Stimulated activated CD8-positive, alpha-beta memory T cell treated with anti-CD3 and anti-CD28 coated beads, Interleukin-2, amount 100 ng/mL, for 1 hour (primary cell): Measurements from ENCODE around the gene MTM1.

ENCODE experiments used
- DNase-seq, 2 donors: peaks; one replicate each; pipeline ENCODE4 v3.0.0-alpha.2; 2020; ENCODE audit warnings: low read depth in 2 of 2

MTM1 gene

GRCh38 chrX:150602743-150603142 lies 34.3 kb downstream of the MTM1 start:
- no peak for DNase-seq

GRCh38 chrX:150605603-150606002 lies 37.2 kb downstream of the MTM1 start:
- no peak for DNase-seq

- DNase-seq, result no peak
Measured at GRCh38 chrX:150607201-150607600, 38.8 kb downstream of the MTM1 start.

GRCh38 chrX:150610043-150610442 lies 41.6 kb downstream of the MTM1 start:
- DNase-seq, result no peak

- DNase-seq, result no peak
Measured at GRCh38 chrX:150610446-150610845, 42.0 kb downstream of the MTM1 start.

DNA sequence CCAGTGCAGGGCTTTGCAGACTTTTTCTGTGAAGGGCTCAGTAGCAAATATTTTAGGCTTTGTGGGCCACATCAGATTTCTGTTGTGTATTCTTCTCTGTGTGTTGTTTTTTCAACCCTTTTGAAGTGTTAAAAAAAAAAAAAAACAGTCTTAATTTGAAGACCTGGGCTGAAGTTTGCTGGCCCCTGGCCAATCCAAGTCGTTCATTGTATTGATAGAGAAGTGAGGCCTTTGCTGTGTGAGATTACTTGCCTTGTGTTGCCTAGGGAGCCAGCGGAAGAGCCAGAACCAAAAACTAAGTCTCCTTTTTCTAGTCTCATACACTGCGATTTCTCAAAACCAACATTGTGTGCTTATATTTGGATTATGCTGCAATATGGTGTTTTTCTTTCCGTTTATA lies 46.9 kb downstream of the MTM1 start:
- no peak for DNase-seq

DNA sequence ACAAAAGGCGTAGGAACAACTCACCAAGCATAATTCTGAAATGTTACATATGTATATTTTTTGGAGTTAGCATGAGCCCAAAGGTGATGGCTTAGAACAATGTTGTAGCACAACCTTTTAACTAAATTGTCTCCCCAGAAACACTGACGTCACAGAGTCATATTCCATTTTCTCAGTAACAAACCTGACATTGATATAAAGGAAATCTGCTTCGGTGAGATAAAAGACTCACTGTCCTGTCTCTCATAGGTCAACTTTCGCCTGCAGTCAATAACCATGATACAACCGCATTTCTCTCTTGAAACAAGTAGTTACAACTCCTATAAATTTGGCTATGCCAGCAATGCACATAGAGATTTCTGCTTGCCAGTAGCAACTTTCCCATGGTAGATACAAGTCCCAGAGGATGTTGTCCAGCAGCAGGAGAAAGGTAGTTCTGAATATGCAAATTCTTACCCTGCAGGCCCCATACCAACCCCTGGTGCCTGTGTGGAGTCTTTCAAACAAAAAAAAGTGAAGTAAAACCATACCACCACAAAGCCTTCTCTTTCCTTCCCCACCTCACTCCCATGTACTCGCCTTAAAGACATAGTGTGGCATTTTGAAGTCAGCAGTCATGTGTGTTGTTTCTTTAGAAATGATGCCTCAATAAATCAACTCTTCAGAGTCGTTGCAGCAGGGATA lies 47.9 kb downstream of the MTM1 start:
- DNase-seq, result no peak

DNA sequence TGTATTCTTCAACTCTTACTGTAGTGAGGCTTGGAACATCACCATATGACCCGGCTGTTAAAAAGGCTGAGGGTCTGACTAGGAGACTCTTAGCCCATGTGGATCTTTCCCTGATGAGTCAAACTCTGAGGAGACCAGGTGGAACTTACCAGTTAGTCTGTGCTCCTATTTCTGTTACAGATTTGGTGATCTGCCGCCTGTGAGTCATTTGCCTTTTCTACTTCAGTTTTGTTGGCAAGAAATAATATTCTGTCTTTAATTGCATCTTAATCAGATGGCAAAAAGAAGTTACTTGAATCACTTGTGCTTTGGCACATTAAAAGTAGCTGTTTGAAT lies 48.4 kb downstream of the MTM1 start:
- no peak for DNase-seq

GRCh38 chrX:150621652-150622051 lies 53.2 kb downstream of the MTM1 start:
- no peak for DNase-seq

DNA sequence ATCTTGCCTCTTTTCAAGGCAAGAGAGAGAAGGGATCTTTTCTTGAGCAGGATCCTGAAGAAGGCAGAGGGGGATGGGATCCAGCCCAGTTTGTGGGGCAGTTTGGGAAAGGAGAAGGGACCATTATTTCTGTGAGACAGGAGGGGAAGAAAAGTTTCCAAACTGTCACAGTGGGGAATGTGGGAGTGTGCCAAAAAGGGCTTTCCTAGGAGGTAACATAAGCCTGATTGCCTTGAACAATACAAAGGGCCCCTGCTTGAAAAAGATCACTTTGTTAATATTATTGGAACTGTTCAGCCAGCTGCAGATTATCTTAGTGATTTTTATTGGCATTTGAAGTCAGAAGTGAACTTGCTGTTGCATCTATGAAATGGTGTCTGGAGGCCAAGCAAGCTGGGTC lies 55.2 kb downstream of the MTM1 start:
- no peak for DNase-seq

DNA sequence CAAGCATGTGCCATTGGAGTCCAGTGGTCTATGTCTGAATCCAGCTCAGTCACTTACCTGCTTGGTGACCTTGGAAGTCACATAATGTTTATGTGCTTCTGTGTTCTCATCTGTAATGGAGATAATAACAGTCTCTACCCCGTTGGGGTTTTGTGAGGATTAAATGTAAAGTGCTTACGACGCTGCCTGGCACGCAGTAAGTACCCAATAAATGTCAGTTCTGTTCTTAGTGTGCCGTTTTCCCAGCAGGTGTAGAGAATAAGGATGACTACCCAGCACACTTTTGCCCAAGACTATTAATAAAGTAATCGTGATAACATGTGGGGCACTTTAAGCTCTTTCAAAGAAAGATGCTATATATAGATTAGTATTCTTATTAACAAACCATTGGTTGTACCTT lies 56.7 kb downstream of the MTM1 start:
- no peak for DNase-seq

GRCh38 chrX:150625875-150626274 lies 57.5 kb downstream of the MTM1 start:
- no peak for DNase-seq

GRCh38 chrX:150627957-150628356 lies 59.5 kb downstream of the MTM1 start:
- no peak for DNase-seq

GRCh38 chrX:150635952-150636351 lies 67.5 kb downstream of the MTM1 start:
- DNase-seq, result no peak

- DNase-seq, result no peak
Measured at GRCh38 chrX:150642423-150642822, 74.0 kb downstream of the MTM1 start.

DNA sequence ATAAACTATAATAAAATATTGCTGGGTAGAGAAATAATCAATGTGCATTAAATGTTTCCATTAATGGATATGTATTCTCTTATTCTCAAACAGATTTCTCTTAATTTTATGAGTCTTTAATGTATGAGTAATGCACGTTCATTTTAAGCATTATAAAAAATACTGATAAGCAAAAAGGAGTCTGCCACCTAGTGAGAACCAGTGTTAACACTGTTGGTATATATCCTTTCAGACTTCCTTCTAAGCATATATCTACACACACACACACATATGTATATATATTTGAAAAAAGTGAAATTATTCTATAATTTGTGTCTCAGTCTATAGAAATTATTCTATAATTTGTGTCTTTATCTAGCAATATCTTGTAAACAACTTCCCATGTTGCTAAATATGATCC lies 74.8 kb downstream of the MTM1 start:
- no peak for DNase-seq

- no peak for DNase-seq
Measured at GRCh38 chrX:150643958-150644357, 75.5 kb downstream of the MTM1 start.

- no peak for DNase-seq
Measured at GRCh38 chrX:150644422-150644821, 76.0 kb downstream of the MTM1 start.

DNA sequence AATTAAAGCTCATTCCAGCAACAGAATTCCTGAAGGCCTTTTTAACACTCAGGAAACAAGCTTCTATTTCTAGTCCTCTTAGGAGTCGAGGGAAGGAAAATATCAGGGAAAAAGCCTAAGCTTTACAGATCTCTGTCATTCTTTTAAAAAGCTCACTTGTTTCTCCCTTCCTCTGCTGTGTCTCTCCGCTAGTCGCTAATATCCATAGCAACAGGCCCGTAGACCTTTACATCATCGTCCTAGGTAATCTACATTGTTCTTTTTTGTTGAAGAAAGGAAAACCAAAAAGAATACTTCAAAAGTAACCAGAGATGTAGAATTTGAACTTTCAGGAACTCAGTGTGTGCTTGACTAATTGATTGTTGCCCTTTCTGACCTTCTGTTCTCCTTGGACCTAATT lies 78.9 kb downstream of the MTM1 start:
- DNase-seq, result no peak

DNA sequence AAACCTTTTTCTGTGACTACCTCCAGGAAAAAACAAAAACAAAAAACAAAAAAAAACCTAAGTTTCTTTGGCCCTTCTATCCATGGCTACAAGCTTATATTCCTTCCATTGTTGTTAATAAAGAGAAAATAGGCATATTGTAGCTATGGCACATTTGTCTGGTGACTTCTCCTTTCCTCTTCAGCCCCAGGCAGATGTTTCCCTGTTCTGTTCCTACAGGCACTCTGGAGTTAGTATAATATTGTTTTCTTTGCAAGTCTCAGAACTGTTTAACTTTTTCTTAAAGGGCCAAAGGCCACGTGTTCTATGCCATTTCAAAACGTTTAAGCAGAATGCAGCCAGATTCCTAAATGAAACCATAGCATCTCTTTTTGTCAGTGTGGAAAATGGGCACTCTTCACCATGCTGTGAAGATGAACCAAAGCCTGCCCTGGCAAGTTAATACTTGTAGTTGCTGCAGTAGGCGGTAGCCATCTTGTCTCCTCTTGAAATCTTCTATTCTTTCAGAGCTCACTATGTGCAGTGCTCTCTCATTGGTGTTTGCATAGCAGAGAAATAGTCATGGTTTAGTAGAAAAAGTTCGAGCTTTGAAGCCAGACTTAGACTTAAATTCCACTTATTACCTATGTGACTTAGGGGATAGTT lies 80.0 kb downstream of the MTM1 start:
- DNase-seq, result no peak

- no peak for DNase-seq
Measured at GRCh38 chrX:150649096-150649870, 80.9 kb downstream of the MTM1 start.

GRCh38 chrX:150651906-150652305 lies 83.5 kb downstream of the MTM1 start:
- no peak for DNase-seq

- DNase-seq, result no peak
Measured at GRCh38 chrX:150655788-150656187, 87.4 kb downstream of the MTM1 start.
